Activated T-helper 17 cell treated with anti-CD3 and anti-CD28 coated beads, Interleukin-2, amount 50 U/mL, for 72 hours (primary cell): ENCODE results near the gene ACMSD. TPM values are rescaled to one million over a fixed set of nuclear protein-coding genes. Genes with fewer than 3 reads are reported as not detected.

Experiments used
- ATAC-seq: fragments of 150-1000 bp; cut with Tn5 transposase; replicated peaks from 2 replicates; pipeline ENCODE4 v1.10.0; 2021; ENCODE audit warnings: mild to moderate bottlenecking, moderate library complexity
- H3K27ac Mint-ChIP-seq: one replicate; pipeline ENCODE4 v1.8.0; 2022; ENCODE audit warnings: mixed read lengths
- H3K27me3 Mint-ChIP-seq: one replicate; pipeline ENCODE4 v1.8.0; 2022; ENCODE audit warnings: mixed read lengths
- H3K36me3 Mint-ChIP-seq: one replicate; pipeline ENCODE4 v1.8.0; 2022; ENCODE audit warnings: low read depth, mild to moderate bottlenecking, mixed read lengths
- H3K4me1 Mint-ChIP-seq: one replicate; pipeline ENCODE4 v1.8.0; 2022; ENCODE audit warnings: mixed read lengths
- H3K4me3 Mint-ChIP-seq: one replicate; pipeline ENCODE4 v1.8.0; 2022; ENCODE audit warnings: mild to moderate bottlenecking, mixed read lengths
- H3K9me3 Mint-ChIP-seq: one replicate; pipeline ENCODE4 v1.8.0; 2022; ENCODE audit warnings: mixed read lengths
- total RNA-seq, 2 donors: library from RNA; stranded (reverse); gene quantifications; one replicate each; pipeline ENCODE4 v1.2.3, GENCODE V29; 2022

ACMSD gene
- total RNA-seq, 2 donors from 2014 or later = not detected

DNA sequence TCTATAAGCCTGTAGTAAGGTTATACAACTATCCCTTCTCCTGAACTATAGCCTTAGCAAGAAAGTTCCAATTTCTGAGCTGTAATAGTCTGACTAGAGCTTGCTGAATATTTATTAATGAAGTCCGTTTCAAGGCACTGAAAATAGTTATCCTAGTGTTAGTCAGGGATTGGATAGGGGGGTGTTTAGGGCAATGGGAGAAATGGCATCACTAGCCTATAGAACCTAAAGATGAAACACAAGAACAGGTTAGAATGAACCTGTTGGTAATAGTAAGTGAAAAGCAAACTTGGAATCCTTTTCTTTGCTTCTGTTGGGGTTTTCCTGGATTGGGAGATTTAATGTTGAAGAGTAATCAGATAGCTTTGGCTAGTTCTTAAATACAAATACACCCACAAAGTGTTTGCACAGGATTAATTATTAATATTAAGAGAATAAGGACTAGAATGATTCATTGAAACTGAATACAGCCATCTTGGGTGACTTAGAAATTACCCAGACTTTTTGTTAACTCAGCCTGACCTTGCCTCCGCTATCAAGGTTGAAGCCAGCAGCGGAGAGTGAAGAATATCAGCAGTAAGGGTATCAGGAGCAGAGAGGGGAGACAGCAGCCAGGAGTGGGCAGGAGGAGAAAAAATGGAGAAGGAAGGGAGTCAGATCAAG is 94.6 kb downstream of the ACMSD start:
- H3K4me3 Mint-ChIP-seq = no peak overlapping the region
- no peak for ATAC-seq
- no peaks in the 10 kb centered on the region for H3K9me3 Mint-ChIP-seq
- peak overlapping the region; percentile 35 for H3K27ac Mint-ChIP-seq
- peaks cover 29% of the 10 kb centered on the region for H3K4me1 Mint-ChIP-seq
- H3K27me3 Mint-ChIP-seq = no peaks in the 10 kb centered on the region
- H3K36me3 Mint-ChIP-seq = peaks cover 95% of the 10 kb centered on the region

GRCh38 chr2:134933732-134934131 is 95.3 kb downstream of the ACMSD start:
- H3K36me3 Mint-ChIP-seq = peaks cover 97% of the 10 kb centered on the region
- no peaks in the 10 kb centered on the region for H3K9me3 Mint-ChIP-seq

DNA sequence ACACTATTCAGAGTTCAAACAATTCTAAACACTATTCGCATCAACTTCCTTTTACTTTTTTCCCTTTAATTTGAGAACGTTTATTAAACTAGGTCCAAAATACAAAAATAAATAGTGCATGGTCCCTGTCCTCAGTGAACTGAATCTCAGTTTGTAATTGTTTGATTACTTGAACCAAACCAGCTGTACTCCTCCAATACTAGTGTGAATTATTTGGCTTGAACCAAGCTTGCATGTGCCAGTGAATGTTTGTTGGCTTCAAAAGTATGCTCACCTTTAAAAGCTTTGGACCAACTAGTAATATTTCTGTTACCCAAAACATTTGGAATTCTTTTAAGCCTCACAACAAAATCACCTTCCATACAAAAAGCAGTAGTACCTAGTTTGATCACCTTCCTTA is 95.7 kb downstream of the ACMSD start:
- Mint-ChIP-seq H3K27ac (peak overlapping the region; percentile 25), H3K4me3 (peak overlapping the region; percentile 5), H3K9me3 (no peaks in the 10 kb centered on the region), H3K4me1 (peaks cover 24% of the 10 kb centered on the region), H3K27me3 (no peaks in the 10 kb centered on the region), H3K36me3 (peaks cover 99% of the 10 kb centered on the region)
- ATAC-seq = no peak

More at GRCh38 chr2:134933732-134934131, 95.3 kb downstream of the ACMSD start:
- H3K27ac Mint-ChIP-seq = peak overlapping the region; percentile 25
- peak overlapping the region; percentile 5 for H3K4me3 Mint-ChIP-seq
- H3K4me1 Mint-ChIP-seq = peaks cover 24% of the 10 kb centered on the region
- H3K27me3 Mint-ChIP-seq = no peaks in the 10 kb centered on the region
- ATAC-seq = no peak

- Mint-ChIP-seq H3K4me3 (peak overlapping the region; percentile 5), H3K4me1 (peaks cover 24% of the 10 kb centered on the region), H3K9me3 (no peaks in the 10 kb centered on the region), H3K27ac (peak overlapping the region; percentile 25), H3K27me3 (no peaks in the 10 kb centered on the region), H3K36me3 (peaks cover 99% of the 10 kb centered on the region)
- no peak for ATAC-seq
Measured at GRCh38 chr2:134934641-134935040, 96.2 kb downstream of the ACMSD start.

- H3K27ac Mint-ChIP-seq = no peak overlapping the region
- H3K4me3 Mint-ChIP-seq = no peak overlapping the region
Measured at GRCh38 chr2:134936691-134937090, 98.3 kb downstream of the ACMSD start.

DNA sequence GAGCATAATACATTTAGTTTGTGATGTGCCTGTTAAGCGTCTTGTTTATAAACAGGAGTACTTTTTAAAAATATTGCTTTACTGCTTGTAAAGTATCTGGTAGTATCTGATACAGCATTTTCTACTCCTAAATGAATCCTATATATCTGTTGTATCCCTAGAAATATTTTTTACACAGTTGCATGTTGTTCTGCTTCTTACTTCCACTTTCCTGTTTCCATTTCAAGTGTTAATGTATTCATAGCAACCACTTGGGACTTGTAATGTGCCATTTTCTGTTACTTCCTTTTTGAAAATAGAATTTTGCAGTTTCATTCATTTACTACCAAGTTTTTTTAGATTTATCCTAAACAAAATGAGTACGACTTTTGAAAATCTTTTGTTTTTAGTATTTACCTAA is 105.1 kb downstream of the ACMSD start:
- no peak for ATAC-seq
- peaks cover 93% of the 10 kb centered on the region for H3K36me3 Mint-ChIP-seq
- H3K9me3 Mint-ChIP-seq = no peaks in the 10 kb centered on the region
- H3K27me3 Mint-ChIP-seq = no peaks in the 10 kb centered on the region
- peaks cover 8% of the 10 kb centered on the region for H3K4me1 Mint-ChIP-seq
- no peak overlapping the region for H3K27ac Mint-ChIP-seq
- no peak overlapping the region for H3K4me3 Mint-ChIP-seq

More at GRCh38 chr2:134936691-134937090, 98.3 kb downstream of the ACMSD start:
- no peak for ATAC-seq
- Mint-ChIP-seq H3K9me3 (no peaks in the 10 kb centered on the region), H3K27me3 (no peaks in the 10 kb centered on the region), H3K36me3 (peaks cover 97% of the 10 kb centered on the region), H3K4me1 (peaks cover 13% of the 10 kb centered on the region)

GRCh38 chr2:134944975-134945374 is 106.6 kb downstream of the ACMSD start:
- H3K9me3 Mint-ChIP-seq = no peaks in the 10 kb centered on the region
- no peak for ATAC-seq
- no peak overlapping the region for H3K4me3 Mint-ChIP-seq
- H3K27ac Mint-ChIP-seq = peak overlapping the region; percentile 42
- H3K36me3 Mint-ChIP-seq = peaks cover 93% of the 10 kb centered on the region
- H3K4me1 Mint-ChIP-seq = peaks cover 11% of the 10 kb centered on the region
- H3K27me3 Mint-ChIP-seq = no peaks in the 10 kb centered on the region

- Mint-ChIP-seq H3K27me3 (no peaks in the 10 kb centered on the region), H3K27ac (no peak overlapping the region), H3K4me1 (peaks cover 14% of the 10 kb centered on the region), H3K9me3 (no peaks in the 10 kb centered on the region), H3K4me3 (no peak overlapping the region), H3K36me3 (peaks cover 93% of the 10 kb centered on the region)
- no peak for ATAC-seq
Measured at GRCh38 chr2:134946073-134946472, 107.7 kb downstream of the ACMSD start.

DNA sequence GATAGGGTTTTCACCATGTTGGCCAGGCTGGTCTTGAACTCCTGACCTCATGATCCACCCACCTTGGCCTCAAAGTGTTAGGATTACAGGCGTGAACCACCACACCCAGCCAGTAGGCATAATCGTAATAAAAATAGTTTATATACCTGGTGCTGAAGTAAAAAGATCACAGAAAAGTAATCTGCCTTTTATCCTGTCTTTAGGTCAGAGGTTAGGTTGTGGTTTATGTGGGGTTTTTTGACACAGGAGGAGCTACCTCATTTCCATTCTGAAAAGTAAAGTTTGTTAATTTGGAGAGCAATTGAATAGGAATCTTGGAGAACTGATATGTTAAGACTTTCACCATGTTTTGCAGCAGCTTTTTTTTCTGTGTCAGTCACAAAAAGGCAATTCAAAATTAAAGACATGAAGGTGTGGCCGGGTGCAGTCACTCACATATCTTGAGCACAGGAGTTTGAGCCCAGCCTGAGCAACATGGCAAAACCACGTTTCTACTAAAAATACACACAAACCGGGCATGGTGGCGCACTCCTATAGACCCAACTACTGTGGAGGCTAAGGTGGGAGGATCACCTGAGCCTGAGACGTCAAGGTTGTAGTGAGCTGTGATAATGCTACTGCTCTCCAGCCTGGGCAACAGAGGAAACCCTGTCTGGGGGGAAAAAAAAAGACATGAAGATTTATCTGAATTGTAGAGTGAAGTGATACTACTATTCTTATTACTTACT is 111.7 kb downstream of the ACMSD start:
- Mint-ChIP-seq H3K27ac (peak overlapping the region; percentile 33), H3K9me3 (no peaks in the 10 kb centered on the region), H3K36me3 (peaks cover 98% of the 10 kb centered on the region), H3K27me3 (no peaks in the 10 kb centered on the region), H3K4me3 (no peak overlapping the region), H3K4me1 (peaks cover 16% of the 10 kb centered on the region)
- ATAC-seq = no peak

DNA sequence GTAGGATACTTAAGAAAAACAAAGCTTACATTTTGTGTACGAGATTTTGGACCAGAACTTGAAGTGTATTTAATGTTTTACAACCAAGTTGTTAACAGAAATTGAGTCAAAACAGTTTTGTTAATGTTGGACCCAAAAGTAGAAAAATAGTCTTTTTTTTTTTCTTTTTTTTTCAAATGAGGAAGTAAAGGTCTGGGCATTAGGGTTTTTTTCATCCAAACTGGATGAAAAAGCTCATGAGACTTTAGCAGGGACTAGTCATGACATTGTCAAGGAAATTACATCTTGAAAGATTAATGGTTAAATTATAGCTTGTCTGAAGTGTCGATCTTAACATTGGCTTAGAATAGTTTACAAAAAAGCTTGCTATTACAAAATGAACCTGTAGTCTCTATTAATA is 112.5 kb downstream of the ACMSD start:
- Mint-ChIP-seq H3K36me3 (peaks cover 96% of the 10 kb centered on the region), H3K27me3 (no peaks in the 10 kb centered on the region), H3K27ac (no peak overlapping the region), H3K4me1 (peaks cover 11% of the 10 kb centered on the region), H3K4me3 (no peak overlapping the region), H3K9me3 (no peaks in the 10 kb centered on the region)
- no peak for ATAC-seq

Other genes with a start within 250 kb of the ACMSD start
- gene TMEM163, start 119.6 kb upstream of the ACMSD start, total RNA-seq = 1 to 10 TPM in 1 of 2 donors, under 1 TPM in 1; 0.26 to 1.3 TPM
- 10 to 100 TPM; 29.0 to 33.2 TPM for gene CCNT2, start 80.2 kb downstream of the ACMSD start, total RNA-seq
- under 1 TPM in 1 of 2 donors, not detected in 1; 0.13 TPM for gene MAP3K19, start 208.8 kb downstream of the ACMSD start, total RNA-seq
- gene RAB3GAP1, start 213.7 kb downstream of the ACMSD start, total RNA-seq = 10 to 100 TPM; 19.9 to 28.3 TPM